Activated CD8-positive, alpha-beta memory T cell treated with anti-CD3 and anti-CD28 coated beads for 36 hours (primary cell): ENCODE data around the gene PRPH. TPM values are rescaled to one million over a fixed set of nuclear protein-coding genes. Genes with fewer than 3 reads are reported as not detected.
"Not testable (repeated sequence)": the region's sequence is repeated elsewhere in the genome, so short reads cannot be mapped to it uniquely, and the experiment has no call there.

Experiments used
- CTCF ChIA-PET: fragments of 350-600 bp; sonication (Branson Sonifier 250); formaldehyde crosslinking; loops from one replicate; lab custom pipeline; 2021; ENCODE audit warnings: antibody characterized with exemption; lab: Charles Lee
- POLR2A ChIA-PET: fragments of 350-600 bp; sonication (Branson Sonifier 250); formaldehyde crosslinking; loops from one replicate; lab custom pipeline; 2021; ENCODE audit warnings: antibody characterized with exemption; lab: Charles Lee
- total RNA-seq, 2 experiments: library from RNA; stranded (reverse); gene quantifications; one replicate each; pipeline ENCODE4 v1.2.3, GENCODE V29; 2021

The PRPH gene
- total RNA-seq, 2 experiments from 2014 or later, result not detected

GRCh38 chr12:49294086-49294803, 702 bp upstream of the PRPH start:
- ChIA-PET CTCF (interaction anchor here (1.1 to 9.4 kb wide), 8 partner anchors 28 to 318 kb away, joined by 3 to 62 read pairs (median 14); partner anchors contain the start of genes C1QL4, DNAJC22 and TROAP), POLR2A (no interaction called here)

- CTCF ChIA-PET, result interaction anchor here (1.1 to 9.4 kb wide), 8 partner anchors 28 to 319 kb away, joined by 3 to 62 read pairs (median 14); partner anchors contain the start of genes C1QL4, DNAJC22 and TROAP
- POLR2A ChIA-PET, result no interaction called here
Measured at GRCh38 chr12:49294804-49295081, 204 bp upstream of the PRPH start.

- POLR2A ChIA-PET, result interaction anchor here (0.6 to 1.0 kb wide), 2 partner anchors 45 to 1922 kb away, joined by 3 to 5 read pairs; partner anchors contain the start of gene POU6F1
- CTCF ChIA-PET, result interaction anchor here (0.8 to 9.4 kb wide), 16 partner anchors 8 to 333 kb away, joined by 3 to 62 read pairs (median 4); partner anchors contain the start of genes C1QL4 and DNAJC22
Measured at GRCh38 chr12:49296034-49296835, 1.3 kb downstream of the PRPH start.

- CTCF ChIA-PET, result interaction anchor here (0.6 to 6.0 kb wide), 16 partner anchors 8 to 333 kb away, joined by 3 to 34 read pairs (median 4); partner anchors contain the start of gene DNAJC22
- POLR2A ChIA-PET, result interaction anchor here (1.0 kb wide), 1 partner anchor 44 kb away, joined by 3 read pairs; no protein-coding TSS in a partner anchor
Measured at GRCh38 chr12:49296836-49297694, 2.1 kb downstream of the PRPH start.

- POLR2A ChIA-PET, result no interaction called here
- CTCF ChIA-PET, result interaction anchor here (0.6 to 6.0 kb wide), 10 partner anchors 9 to 81 kb away, joined by 3 to 34 read pairs (median 4); partner anchors contain the start of gene DNAJC22
Measured at GRCh38 chr12:49297695-49298060, 2.7 kb downstream of the PRPH start.

GRCh38 chr12:49298160-49298559, 3.2 kb downstream of the PRPH start:
- POLR2A ChIA-PET, result no interaction called here
- CTCF ChIA-PET, result interaction anchor here (0.6 to 6.0 kb wide), 4 partner anchors 34 to 222 kb away, joined by 4 to 28 read pairs (median 8); partner anchors contain the start of gene DNAJC22

GRCh38 chr12:49301760-49302159, 6.8 kb downstream of the PRPH start:
- CTCF ChIA-PET, result interaction anchor here (1.2 to 1.3 kb wide), 2 partner anchors 36 to 40 kb away, joined by 3 read pairs; no protein-coding TSS in a partner anchor
- POLR2A ChIA-PET, result no interaction called here

GRCh38 chr12:49304161-49304560, 9.2 kb downstream of the PRPH start:
- ChIA-PET CTCF (interaction anchor here (1.0 to 2.8 kb wide), 3 partner anchors 18 to 38 kb away, joined by 3 to 10 read pairs (median 3); no protein-coding TSS in a partner anchor), POLR2A (no interaction called here)

- ChIA-PET POLR2A (interaction anchor here (1.2 kb wide), 1 partner anchor 37 kb away, joined by 4 read pairs; no protein-coding TSS in a partner anchor), CTCF (interaction anchor here (2.8 kb wide), 1 partner anchor 36 kb away, joined by 10 read pairs; no protein-coding TSS in a partner anchor)
Measured at GRCh38 chr12:49305762-49306510, 11.0 kb downstream of the PRPH start.

- ChIA-PET CTCF (no interaction called here), POLR2A (no interaction called here)
Measured at GRCh38 chr12:49309386-49309785, 14.4 kb downstream of the PRPH start.

- POLR2A ChIA-PET, result not testable (repeated sequence)
Measured at GRCh38 chr12:49310451-49311000, 15.6 kb downstream of the PRPH start.

GRCh38 chr12:49314811-49315210, 19.9 kb downstream of the PRPH start:
- ChIA-PET CTCF (interaction anchor here (1.6 kb wide), 1 partner anchor 27 kb away, joined by 5 read pairs; no protein-coding TSS in a partner anchor), POLR2A (no interaction called here)

More at GRCh38 chr12:49310451-49311000, 15.6 kb downstream of the PRPH start:
- CTCF ChIA-PET, result not testable (repeated sequence)

- CTCF ChIA-PET, POLR2A ChIA-PET: not testable (repeated sequence)
Measured at GRCh38 chr12:49317118-49317517, 22.2 kb downstream of the PRPH start.

- CTCF ChIA-PET, result interaction anchor here (4.2 kb wide), 1 partner anchor 26 kb away, joined by 17 read pairs; the partner anchor contains the start of gene DNAJC22
- POLR2A ChIA-PET, result not testable (repeated sequence)
Measured at GRCh38 chr12:49320411-49321103, 25.6 kb downstream of the PRPH start.

GRCh38 chr12:49322367-49322707, 27.4 kb downstream of the PRPH start:
- POLR2A ChIA-PET, result interaction anchor here (0.8 to 1.6 kb wide), 4 partner anchors 20 to 397 kb away, joined by 3 to 6 read pairs (median 4); partner anchors contain the start of genes FKBP11 and SPATS2
- CTCF ChIA-PET, result interaction anchor here (0.8 to 4.2 kb wide), 6 partner anchors 9 to 34 kb away, joined by 3 to 17 read pairs (median 8); partner anchors contain the start of genes DNAJC22 and PRPH

GRCh38 chr12:49322708-49323523, 28.0 kb downstream of the PRPH start, which contains the start of gene TROAP:
TROAP (plus strand) TSS chr12:49323255; CDS start chr12:49323609, 354 bp downstream.
- POLR2A ChIA-PET, result interaction anchor here (0.8 to 1.6 kb wide), 4 partner anchors 20 to 398 kb away, joined by 3 to 6 read pairs (median 4); partner anchors contain the start of genes FKBP11 and SPATS2
- CTCF ChIA-PET, result interaction anchor here (1.0 to 4.2 kb wide), 6 partner anchors 9 to 35 kb away, joined by 3 to 17 read pairs (median 8); partner anchors contain the start of genes DNAJC22 and PRPH
